PFSK-1 (cell line): ENCODE results near the gene SLC43A2.

Experiments used
- POLR2AphosphoS5 ChIP-seq: IDR thresholded peaks from 2 replicates; pipeline ENCODE4 v1.6.1; 2012; ENCODE audit warnings: low read depth, mild to moderate bottlenecking, control low read depth, low read length, moderate library complexity
- SIN3A ChIP-seq: IDR thresholded peaks from 2 replicates; pipeline ENCODE4 v1.6.1; 2012; ENCODE audit warnings: mild to moderate bottlenecking, low read length, moderate library complexity, borderline replicate concordance; ENCODE audit not compliant: insufficient read depth
- TF ChIP-seq, protein P1 (sequence below), 2 experiments: IDR thresholded peaks; 2 replicates each; pipeline versions ENCODE4 v1.6.1 to v1.8.0; 2011 to 2012; ENCODE audit warnings: low read depth in 2 of 2, low read length in 2 of 2, control low read depth in 1 of 2, inconsistent platforms in 1 of 2, mild to moderate bottlenecking in 1 of 2, moderate library complexity in 1 of 2; ENCODE audit not compliant: insufficient read depth in 1 of 2

DNA sequence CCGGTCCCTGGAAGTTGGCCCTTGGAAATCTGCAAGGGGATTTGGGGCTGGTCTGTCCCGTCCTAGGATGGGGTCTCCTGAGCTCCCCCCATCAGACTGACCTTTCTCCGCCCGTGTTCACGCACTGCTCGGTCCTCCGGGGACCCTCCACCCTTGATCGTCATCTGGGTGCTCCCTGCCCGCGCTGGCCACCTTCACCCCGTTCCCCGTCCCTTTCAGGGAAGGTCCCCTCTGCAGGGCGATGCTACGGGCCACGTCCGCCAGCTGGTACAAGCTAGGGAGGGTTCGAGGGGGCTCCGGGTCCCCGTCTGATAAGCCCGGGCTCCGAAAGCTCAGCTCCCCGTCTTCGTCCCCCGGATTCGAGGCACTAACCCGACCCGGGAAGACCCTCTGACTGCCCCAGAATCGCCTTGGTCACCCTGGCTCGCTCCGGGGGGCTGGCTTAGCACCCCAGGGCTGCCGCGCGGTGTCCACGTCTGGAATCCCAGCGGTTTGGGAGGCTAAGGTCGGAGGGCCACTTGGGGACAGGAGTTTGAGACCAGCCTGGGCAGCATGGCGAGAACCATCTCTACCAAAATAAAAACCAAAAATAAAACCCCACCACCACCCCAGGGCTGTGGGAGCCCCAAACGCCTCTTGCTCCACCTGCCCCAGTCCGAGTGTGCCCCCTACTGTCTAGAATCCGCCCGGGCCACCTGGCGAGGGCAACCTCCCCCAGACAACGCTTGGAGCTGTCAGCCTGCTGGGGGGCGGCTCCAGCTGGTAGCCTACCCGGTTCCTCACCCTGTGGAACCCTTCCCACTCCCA lies 1.1 kb upstream of the SLC43A2 start:
- TF ChIP-seq, protein P1, sequence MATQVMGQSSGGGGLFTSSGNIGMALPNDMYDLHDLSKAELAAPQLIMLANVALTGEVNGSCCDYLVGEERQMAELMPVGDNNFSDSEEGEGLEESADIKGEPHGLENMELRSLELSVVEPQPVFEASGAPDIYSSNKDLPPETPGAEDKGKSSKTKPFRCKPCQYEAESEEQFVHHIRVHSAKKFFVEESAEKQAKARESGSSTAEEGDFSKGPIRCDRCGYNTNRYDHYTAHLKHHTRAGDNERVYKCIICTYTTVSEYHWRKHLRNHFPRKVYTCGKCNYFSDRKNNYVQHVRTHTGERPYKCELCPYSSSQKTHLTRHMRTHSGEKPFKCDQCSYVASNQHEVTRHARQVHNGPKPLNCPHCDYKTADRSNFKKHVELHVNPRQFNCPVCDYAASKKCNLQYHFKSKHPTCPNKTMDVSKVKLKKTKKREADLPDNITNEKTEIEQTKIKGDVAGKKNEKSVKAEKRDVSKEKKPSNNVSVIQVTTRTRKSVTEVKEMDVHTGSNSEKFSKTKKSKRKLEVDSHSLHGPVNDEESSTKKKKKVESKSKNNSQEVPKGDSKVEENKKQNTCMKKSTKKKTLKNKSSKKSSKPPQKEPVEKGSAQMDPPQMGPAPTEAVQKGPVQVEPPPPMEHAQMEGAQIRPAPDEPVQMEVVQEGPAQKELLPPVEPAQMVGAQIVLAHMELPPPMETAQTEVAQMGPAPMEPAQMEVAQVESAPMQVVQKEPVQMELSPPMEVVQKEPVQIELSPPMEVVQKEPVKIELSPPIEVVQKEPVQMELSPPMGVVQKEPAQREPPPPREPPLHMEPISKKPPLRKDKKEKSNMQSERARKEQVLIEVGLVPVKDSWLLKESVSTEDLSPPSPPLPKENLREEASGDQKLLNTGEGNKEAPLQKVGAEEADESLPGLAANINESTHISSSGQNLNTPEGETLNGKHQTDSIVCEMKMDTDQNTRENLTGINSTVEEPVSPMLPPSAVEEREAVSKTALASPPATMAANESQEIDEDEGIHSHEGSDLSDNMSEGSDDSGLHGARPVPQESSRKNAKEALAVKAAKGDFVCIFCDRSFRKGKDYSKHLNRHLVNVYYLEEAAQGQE (IDR thresholded peaks at IDR 0.05; ENCODE audit: insufficient read depth in 1 of 2, low read depth in 2 of 2, low read length in 2 of 2): no peak
- no peak for TF ChIP-seq POLR2AphosphoS5
- TF ChIP-seq SIN3A: no peak
